ENCODE measurements around the gene MAP2K7. TPM values are rescaled to one million over a fixed set of nuclear protein-coding genes. Genes with fewer than 3 reads are reported as not detected.

MAP2K7 gene
- total RNA-seq, 1 donor from 2014 or later: 38.6 TPM

DNA sequence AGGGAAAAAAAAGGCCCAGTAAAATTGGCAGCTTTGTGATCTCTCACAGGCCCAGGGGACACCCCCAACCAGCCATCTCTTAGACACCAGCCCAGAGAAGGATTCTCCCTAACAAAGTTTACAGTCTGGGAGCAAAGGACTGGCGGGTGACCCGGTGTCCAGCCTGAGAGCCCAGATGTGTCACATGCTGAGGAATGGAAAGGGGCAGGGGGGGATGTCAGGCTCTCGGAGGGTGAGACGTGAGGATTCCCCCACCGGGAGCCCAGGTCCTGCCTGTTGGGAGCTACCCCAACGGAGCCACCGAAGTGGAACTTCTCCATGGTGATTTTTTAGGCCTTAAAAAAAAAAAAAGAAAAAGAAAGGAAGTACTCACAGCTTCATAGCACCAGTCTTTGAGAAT, 27.1 kb downstream of the MAP2K7 start:
- peaks cover 56% of the 10 kb centered on the region for H3K36me3 ChIP-seq

DNA sequence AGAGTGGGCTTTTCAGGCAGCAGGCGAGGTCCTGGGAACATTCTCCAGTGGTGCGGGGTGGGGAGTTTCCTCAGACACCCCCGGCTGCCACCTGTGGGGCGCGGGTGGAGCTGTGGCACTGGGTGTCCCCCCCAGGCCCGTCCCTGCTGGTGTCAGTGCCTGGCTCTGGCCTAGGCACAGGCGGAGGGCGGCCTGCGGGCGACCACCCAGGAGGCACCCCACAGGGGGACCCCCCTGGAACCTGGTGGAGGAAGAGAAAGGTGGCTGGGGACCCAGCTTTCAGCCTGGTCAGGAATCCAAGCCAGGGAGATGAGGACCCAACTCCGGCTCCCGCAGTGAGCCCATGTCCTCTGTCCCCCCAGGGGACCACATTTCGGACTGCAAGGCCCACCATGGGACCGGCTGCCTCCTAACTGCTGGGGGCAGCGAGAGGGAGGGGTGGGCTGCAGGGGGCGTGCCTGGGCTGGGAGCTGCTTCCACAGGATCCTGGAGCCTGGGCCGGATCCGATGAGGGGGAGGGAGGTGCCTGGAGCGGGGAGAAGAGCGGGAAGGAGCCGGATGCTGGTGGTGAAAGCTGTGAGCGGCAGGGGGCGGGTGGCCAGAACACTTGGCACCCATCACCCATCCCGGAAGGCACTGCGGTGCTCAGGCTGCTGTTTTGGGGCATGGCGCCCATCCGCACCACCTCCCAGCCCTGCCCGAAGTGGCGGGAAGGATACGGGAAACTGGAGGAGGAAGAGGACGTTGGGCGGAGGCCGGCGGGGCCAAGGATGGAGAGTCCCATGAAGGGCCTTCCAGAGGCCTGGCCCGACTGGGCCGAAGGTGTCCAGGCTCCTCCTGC, 27.8 kb downstream of the MAP2K7 start:
- Histone ChIP-seq H3K9me3 (no peaks in the 10 kb centered on the region), H3K27ac (peak overlapping the region; percentile 36), H3K27me3 (ENCODE audit: low read depth) (no peaks in the 10 kb centered on the region), H3K36me3 (peaks cover 62% of the 10 kb centered on the region), H3K4me3 (no peak overlapping the region), H3K4me1 (peaks cover 13% of the 10 kb centered on the region)
- intact Hi-C loops (cut with DNase I): no loop called here
- DNase-seq: peak; percentile 43
- TF ChIP-seq CTCF (IDR thresholded peaks at IDR 0.05): no peak
- no peak for ATAC-seq

More for the DNA sequence above, 27.1 kb downstream of the MAP2K7 start:
- intact Hi-C loops (cut with DNase I): no loop called here
- TF ChIP-seq CTCF (IDR thresholded peaks at IDR 0.05): no peak
- H3K27me3 ChIP-seq (ENCODE audit: low read depth): no peaks in the 10 kb centered on the region
- no peak overlapping the region for H3K4me3 ChIP-seq
- ATAC-seq (no peak), DNase-seq (no peak)
- peaks cover 17% of the 10 kb centered on the region for H3K4me1 ChIP-seq
- no peaks in the 10 kb centered on the region for H3K9me3 ChIP-seq
- H3K27ac ChIP-seq: no peak overlapping the region

DNA sequence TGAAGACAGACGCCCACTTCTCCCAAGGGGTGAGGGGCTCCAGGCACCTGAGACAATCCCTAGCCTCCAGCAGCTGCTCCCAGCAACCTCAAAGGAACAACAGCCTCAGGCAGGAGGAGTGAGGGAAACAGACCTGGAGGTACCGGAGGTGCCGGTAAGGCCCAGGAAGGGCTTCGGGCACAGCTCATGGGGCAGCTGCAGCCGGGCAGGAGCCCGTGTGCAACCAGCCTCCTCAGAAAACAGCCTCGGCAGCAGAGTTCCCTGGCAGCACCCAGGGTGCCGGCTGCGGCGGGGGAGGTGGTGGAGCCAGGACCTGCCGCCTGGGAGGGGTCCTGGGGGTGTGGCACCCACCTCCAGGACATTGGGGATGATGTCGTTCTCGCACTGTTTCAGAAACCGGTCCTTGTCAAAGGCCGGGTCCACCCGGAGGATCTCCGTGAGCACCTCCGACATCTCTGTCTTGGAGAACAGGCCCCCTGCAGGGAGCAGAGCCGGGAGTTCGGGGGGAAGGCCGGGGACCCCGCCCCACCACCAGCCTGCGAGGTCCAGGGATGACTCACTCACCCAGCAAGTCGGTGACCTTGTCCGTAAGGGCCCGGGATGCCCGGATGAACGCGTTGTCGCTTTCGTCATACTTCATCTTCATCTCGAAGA, 28.7 kb downstream of the MAP2K7 start:
- H3K27ac ChIP-seq: no peak overlapping the region
- peaks cover 72% of the 10 kb centered on the region for H3K36me3 ChIP-seq
- H3K4me1 ChIP-seq: peaks cover 7% of the 10 kb centered on the region
- no peak for DNase-seq
- ATAC-seq: no peak
- no peaks in the 10 kb centered on the region for H3K27me3 ChIP-seq (ENCODE audit: low read depth)
- no peaks in the 10 kb centered on the region for H3K9me3 ChIP-seq
- TF ChIP-seq CTCF (IDR thresholded peaks at IDR 0.05): no peak
- no peak overlapping the region for H3K4me3 ChIP-seq
- intact Hi-C loops (cut with DNase I): no loop called here

GRCh38 chr19:7932930-7933300, 29.2 kb downstream of the MAP2K7 start:
- Histone ChIP-seq H3K4me3 (no peak overlapping the region), H3K36me3 (peaks cover 77% of the 10 kb centered on the region), H3K4me1 (peaks cover 7% of the 10 kb centered on the region), H3K27ac (no peak overlapping the region), H3K27me3 (ENCODE audit: low read depth) (no peaks in the 10 kb centered on the region), H3K9me3 (no peaks in the 10 kb centered on the region)
- ATAC-seq (no peak), DNase-seq (no peak)
- TF ChIP-seq CTCF (IDR thresholded peaks at IDR 0.05): no peak
- intact Hi-C loops (cut with DNase I): no loop called here

DNA sequence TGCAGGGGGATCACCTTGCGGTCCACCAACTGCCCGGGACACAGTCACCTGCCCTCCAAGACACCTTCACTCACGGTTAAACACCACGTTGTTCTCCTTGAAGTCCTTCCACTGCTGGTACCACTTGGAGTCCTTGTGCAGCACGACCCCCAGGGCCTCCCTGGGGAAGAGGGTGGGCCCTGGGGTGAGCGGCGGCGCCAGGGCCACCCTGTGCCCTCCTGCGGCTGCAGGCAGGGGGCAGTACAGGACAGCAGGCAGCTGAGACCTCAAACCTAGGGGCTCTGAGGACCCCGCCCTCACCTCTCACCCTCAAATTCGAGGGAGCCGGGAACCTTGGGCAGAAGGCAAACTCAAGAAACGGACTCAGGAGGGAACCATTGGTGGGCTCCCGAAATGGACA, 29.7 kb downstream of the MAP2K7 start:
- Histone ChIP-seq H3K4me3 (no peak overlapping the region), H3K4me1 (peaks cover 7% of the 10 kb centered on the region), H3K27me3 (ENCODE audit: low read depth) (no peaks in the 10 kb centered on the region), H3K27ac (no peak overlapping the region), H3K9me3 (no peaks in the 10 kb centered on the region), H3K36me3 (peaks cover 82% of the 10 kb centered on the region)
- DNase-seq (no peak), ATAC-seq (no peak)
- intact Hi-C loops (cut with DNase I): no loop called here
- TF ChIP-seq CTCF (IDR thresholded peaks at IDR 0.05): peak; percentile 8
